GM12801 (cell line): ENCODE measurements around the gene UBE2O.

Experiments used
- CTCF ChIP-seq: IDR thresholded peaks from one replicate; pipeline ENCODE4 v1.5.1; 2011; ENCODE audit warnings: control low read depth; ENCODE audit not compliant: insufficient read length; ENCODE audit errors: extremely low read depth

Gene UBE2O

GRCh38 chr17:76365256-76365903, 87.6 kb downstream of the UBE2O start:
- TF ChIP-seq CTCF, result no peak

GRCh38 chr17:76363107-76363842, 89.7 kb downstream of the UBE2O start:
- TF ChIP-seq CTCF, result no peak

GRCh38 chr17:76360461-76360860, 92.5 kb downstream of the UBE2O start:
- no peak for TF ChIP-seq CTCF

GRCh38 chr17:76359375-76359774, 93.6 kb downstream of the UBE2O start:
- no peak for TF ChIP-seq CTCF

GRCh38 chr17:76357597-76358158, 95.3 kb downstream of the UBE2O start:
- TF ChIP-seq CTCF, result no peak

GRCh38 chr17:76356803-76357456, 96.0 kb downstream of the UBE2O start:
- no peak for TF ChIP-seq CTCF

GRCh38 chr17:76354747-76355310, 98.1 kb downstream of the UBE2O start:
- TF ChIP-seq CTCF, result no peak
